WTC11 (cell line): ENCODE measurements around the gene COL6A3. TPM values are rescaled to one million over a fixed set of nuclear protein-coding genes. Genes with fewer than 3 reads are reported as not detected.

ENCODE experiments used
- ATAC-seq: fragments of 200-7000 bp; cut with Tn5 transposase; 2 replicates; pipeline ENCODE4 v1.10.0; 2021; ENCODE audit warnings: mild to moderate bottlenecking, moderate library complexity
- CTCF ChIA-PET: fragments of 300-600 bp; sonication (Branson Sonifier 250); formaldehyde crosslinking; loops from one replicate; lab custom pipeline; 2021; ENCODE audit warnings: antibody characterized with exemption; lab: Charles Lee
- POLR2A ChIA-PET: fragments of 350-600 bp; sonication (Branson Sonifier 250); formaldehyde crosslinking; loops from one replicate; lab custom pipeline; 2021; ENCODE audit warnings: antibody characterized with exemption; lab: Charles Lee
- DNase-seq: peaks from one replicate; pipeline ENCODE4 v3.0.0; 2021; ENCODE audit warnings: low spot score
- H3K27ac Mint-ChIP-seq: 2 replicates; pipeline ENCODE4 v1.8.0; 2021; ENCODE audit warnings: mixed read lengths
- H3K27me3 Mint-ChIP-seq: 2 replicates; pipeline ENCODE4 v1.8.0; 2021; ENCODE audit warnings: low read depth, mild to moderate bottlenecking, moderate library complexity, mixed read lengths
- H3K36me3 Mint-ChIP-seq: 2 replicates; pipeline ENCODE4 v1.8.0; 2021; ENCODE audit warnings: mixed read lengths
- H3K4me1 Mint-ChIP-seq: 2 replicates; pipeline ENCODE4 v1.8.0; 2022; ENCODE audit warnings: mixed read lengths
- H3K4me3 Mint-ChIP-seq: 2 replicates; pipeline ENCODE4 v1.8.0; 2021; ENCODE audit warnings: mild to moderate bottlenecking, moderate library complexity, mixed read lengths
- H3K9me3 Mint-ChIP-seq: 2 replicates; pipeline ENCODE4 v1.8.0; 2021; ENCODE audit warnings: mixed read lengths
- ATF2 ChIP-seq: sonication (generic); formaldehyde crosslinking; IDR thresholded peaks from 2 replicates; pipeline ENCODE4 v1.8.1; 2022; ENCODE audit warnings: low read depth, missing genetic modification reagents, borderline replicate concordance
- ATF3 ChIP-seq: sonication (generic); formaldehyde crosslinking; conservative IDR thresholded peaks from 2 replicates; pipeline ENCODE4 v1.8.1; 2022; ENCODE audit warnings: mild to moderate bottlenecking, missing genetic modification reagents
- CREM ChIP-seq: sonication (generic); formaldehyde crosslinking; IDR thresholded peaks from 2 replicates; pipeline ENCODE4 v1.8.1; 2022; ENCODE audit warnings: mild to moderate bottlenecking, missing genetic modification reagents, moderate library complexity
- E2F5 ChIP-seq: sonication (generic); formaldehyde crosslinking; IDR thresholded peaks from 2 replicates; pipeline ENCODE4 v1.8.1; 2022; ENCODE audit warnings: mild to moderate bottlenecking, moderate library complexity, missing genetic modification reagents
- ERG ChIP-seq: fragments of 250-450 bp; sonication (Bioruptor Pico); IDR thresholded peaks from 2 replicates; pipeline ENCODE4 v1.8.0; 2021; ENCODE audit warnings: mild to moderate bottlenecking
- GRHL2 ChIP-seq: fragments of 250-450 bp; sonication (Bioruptor Pico); IDR thresholded peaks from 2 replicates; pipeline ENCODE4 v1.8.0; 2022; ENCODE audit warnings: mild to moderate bottlenecking, moderate library complexity; ENCODE audit not compliant: insufficient replicate concordance, severe bottlenecking
- JAZF1 ChIP-seq: fragments of 250-450 bp; sonication (Bioruptor Pico); IDR thresholded peaks from 2 replicates; pipeline ENCODE4 v1.9.0; 2021; ENCODE audit warnings: moderate library complexity, mild to moderate bottlenecking, inconsistent platforms
- JUN ChIP-seq: sonication (generic); formaldehyde crosslinking; IDR thresholded peaks from 2 replicates; pipeline ENCODE4 v1.8.0; 2023; ENCODE audit warnings: mild to moderate bottlenecking, missing genetic modification reagents
- MXD4 ChIP-seq: fragments of 250-450 bp; sonication (Bioruptor Pico); IDR thresholded peaks from 2 replicates; pipeline ENCODE4 v1.8.0; 2021; ENCODE audit warnings: mild to moderate bottlenecking, moderate library complexity, borderline replicate concordance
- NFATC4 ChIP-seq: fragments of 250-450 bp; sonication (Bioruptor Pico); IDR thresholded peaks from 2 replicates; pipeline ENCODE4 v1.9.0; 2021; ENCODE audit warnings: mild to moderate bottlenecking
- NFE2L1 ChIP-seq: sonication (generic); formaldehyde crosslinking; IDR thresholded peaks from 2 replicates; pipeline ENCODE4 v1.8.1; 2023; ENCODE audit warnings: missing genetic modification reagents
- NFYB ChIP-seq: sonication (generic); formaldehyde crosslinking; conservative IDR thresholded peaks from 2 replicates; pipeline ENCODE4 v1.8.0; 2022; ENCODE audit warnings: low read depth, missing genetic modification reagents
- USF1 ChIP-seq: sonication (generic); formaldehyde crosslinking; IDR thresholded peaks from 2 replicates; pipeline ENCODE4 v1.8.0; 2022; ENCODE audit warnings: mild to moderate bottlenecking, missing genetic modification reagents
- ZBTB43 ChIP-seq: sonication (generic); formaldehyde crosslinking; IDR thresholded peaks from 2 replicates; pipeline ENCODE4 v1.8.1; 2023; ENCODE audit warnings: mild to moderate bottlenecking, missing genetic modification reagents
- ZNF425 ChIP-seq: fragments of 250-450 bp; sonication (Bioruptor Pico); conservative IDR thresholded peaks from 2 replicates; pipeline ENCODE4 v1.9.0; 2021; ENCODE audit warnings: mild to moderate bottlenecking
- total RNA-seq: library from RNA; stranded (reverse); gene quantifications from 3 replicates; pipeline ENCODE4 v1.2.3, GENCODE V29; 2021

COL6A3 gene
- total RNA-seq, 1 experiment from 2014 or later, result 2.6 TPM

- CTCF ChIA-PET, result interaction anchor here (1.0 kb wide), 1 partner anchor 115 kb away, joined by 3 read pairs; no protein-coding TSS in a partner anchor
- peaks cover 5% of the 10 kb centered on the region; the same call in 1 of the 2 replicates for H3K27me3 Mint-ChIP-seq
These were observed 107.2 kb downstream of the COL6A3 start for GRCh38 chr2:237306787-237307170.

More at GRCh38 chr2:237306787-237307170, 107.2 kb downstream of the COL6A3 start:
- no peak for TF ChIP-seq E2F5 (CRISPR knock-in tag)
- TF ChIP-seq ZBTB43 (CRISPR knock-in tag), result no peak
- TF ChIP-seq ATF3 (CRISPR knock-in tag), result no peak
- TF ChIP-seq NFYB, result no peak
- TF ChIP-seq ZNF425 (CRISPR knock-in tag), result no peak
- no peak for TF ChIP-seq CREM
- no peak for TF ChIP-seq JAZF1 (CRISPR knock-in tag)
- TF ChIP-seq ATF2 (CRISPR knock-in tag), result no peak
- no peak for TF ChIP-seq GRHL2
- TF ChIP-seq NFATC4 (CRISPR knock-in tag), result no peak
- no peak for TF ChIP-seq ERG (CRISPR knock-in tag)
- TF ChIP-seq JUN (CRISPR knock-in tag), result no peak
- no peak for TF ChIP-seq USF1 (CRISPR knock-in tag)
- TF ChIP-seq NFE2L1, result no peak
- no peak for TF ChIP-seq MXD4
- no peak overlapping the region for H3K27ac Mint-ChIP-seq
- H3K4me1 Mint-ChIP-seq, result no peaks in the 10 kb centered on the region
- ATAC-seq, result no peak
- POLR2A ChIA-PET, result no interaction called here
- peaks cover 21% of the 10 kb centered on the region for H3K36me3 Mint-ChIP-seq
- no peak overlapping the region for H3K4me3 Mint-ChIP-seq
- H3K9me3 Mint-ChIP-seq, result peaks cover 37% of the 10 kb centered on the region
- no peak for DNase-seq
